HG02852 (cell line): Measurements from ENCODE around the gene DNTT.

ENCODE experiments used
- ATAC-seq: cut with Tn5 transposase; IDR thresholded peaks from one replicate; pipeline ENCODE4 v1.9.1; 2021; ENCODE audit warnings: mild to moderate bottlenecking, moderate library complexity; ENCODE audit not compliant: unreplicated experiment

Gene DNTT

DNA sequence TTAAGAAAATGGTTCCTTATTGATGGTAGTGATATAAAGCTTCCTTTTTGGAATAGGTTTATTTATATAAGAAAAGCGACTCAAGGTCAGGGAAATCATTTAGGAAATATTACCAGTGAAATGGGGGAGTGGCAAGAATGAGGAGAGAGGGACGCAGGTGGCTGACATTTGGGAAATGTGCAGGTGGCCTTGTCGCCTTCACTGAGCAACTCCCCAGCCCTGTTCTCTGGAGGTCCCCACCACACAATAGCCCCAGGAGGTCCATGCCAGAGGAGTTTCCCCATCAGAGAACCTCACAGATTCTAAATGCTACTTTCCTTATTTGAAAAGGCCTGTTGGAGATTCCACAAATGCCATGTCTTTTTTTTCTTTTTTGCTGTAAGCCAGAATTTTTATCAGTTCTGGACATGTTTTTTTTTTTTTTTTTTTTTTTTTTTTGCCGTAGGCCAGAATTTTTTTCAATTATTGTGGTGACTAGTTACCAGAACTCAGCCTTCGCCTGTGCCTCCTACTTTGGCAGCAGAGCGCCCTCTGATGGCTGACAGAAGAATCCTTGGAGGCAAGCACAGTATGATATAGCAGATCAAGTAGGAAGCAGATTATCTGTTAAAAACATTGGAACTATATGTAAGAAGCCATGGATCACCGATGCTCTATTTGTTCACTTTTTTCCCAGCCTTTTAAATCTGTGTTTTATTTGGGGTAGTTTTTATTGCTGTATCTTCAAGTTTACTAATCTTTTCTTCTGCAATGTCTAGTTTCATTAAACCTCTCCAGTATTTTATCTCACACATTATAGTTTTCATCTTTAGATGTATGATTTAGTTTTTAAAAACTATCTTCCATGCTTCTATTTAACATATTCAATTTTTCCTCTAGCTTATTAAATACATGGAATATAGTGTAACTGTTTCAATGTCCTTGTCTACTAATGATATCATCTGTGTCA is 36.0 kb downstream of the DNTT start:
- peak; percentile 62 for ATAC-seq

DNA sequence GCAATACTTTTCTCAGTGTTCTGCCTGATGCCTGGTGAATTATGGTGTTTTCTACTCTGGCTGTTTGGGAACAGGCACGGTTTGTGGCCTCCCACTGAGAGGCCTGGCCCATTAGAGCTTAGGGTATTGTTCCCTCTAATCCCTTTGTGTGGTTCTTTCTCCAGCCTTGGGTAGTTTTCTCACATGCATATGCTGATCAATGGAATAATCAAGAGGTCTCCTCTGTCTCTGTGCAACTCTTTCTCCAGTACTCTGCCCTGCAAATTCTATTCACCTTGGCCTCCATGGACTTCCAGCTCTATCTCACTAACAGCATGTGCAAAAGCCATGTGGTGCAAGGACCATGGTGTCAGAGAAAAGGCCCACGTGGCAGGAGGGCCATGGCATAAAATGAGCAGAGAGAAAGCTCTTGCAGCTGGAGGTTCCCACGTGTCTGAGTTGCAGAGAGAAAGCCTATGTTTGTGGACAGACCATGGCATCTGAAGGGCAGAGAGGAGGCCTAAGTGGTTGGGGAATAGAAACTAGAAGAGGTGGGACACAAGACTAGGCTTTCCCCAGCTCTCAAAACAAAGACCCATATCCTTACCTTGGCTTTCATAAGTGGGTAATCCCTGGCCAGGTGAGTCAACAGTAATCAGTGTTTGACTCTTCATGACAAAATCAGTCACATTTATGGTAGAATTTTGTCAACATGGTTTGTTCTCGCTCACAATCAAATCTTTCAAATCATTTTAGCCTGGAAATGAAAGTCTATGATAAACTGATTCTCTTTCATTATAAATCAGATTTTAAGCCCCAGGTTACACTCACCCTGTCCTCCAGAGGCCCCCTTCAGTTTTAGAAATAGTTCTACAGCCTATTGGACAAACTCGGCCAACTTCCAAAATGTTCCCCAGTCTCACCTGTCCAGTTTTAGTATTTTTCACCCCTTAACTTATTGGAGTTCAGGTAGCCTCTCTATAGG is 37.3 kb downstream of the DNTT start:
- ATAC-seq, result peak; percentile 47

DNA sequence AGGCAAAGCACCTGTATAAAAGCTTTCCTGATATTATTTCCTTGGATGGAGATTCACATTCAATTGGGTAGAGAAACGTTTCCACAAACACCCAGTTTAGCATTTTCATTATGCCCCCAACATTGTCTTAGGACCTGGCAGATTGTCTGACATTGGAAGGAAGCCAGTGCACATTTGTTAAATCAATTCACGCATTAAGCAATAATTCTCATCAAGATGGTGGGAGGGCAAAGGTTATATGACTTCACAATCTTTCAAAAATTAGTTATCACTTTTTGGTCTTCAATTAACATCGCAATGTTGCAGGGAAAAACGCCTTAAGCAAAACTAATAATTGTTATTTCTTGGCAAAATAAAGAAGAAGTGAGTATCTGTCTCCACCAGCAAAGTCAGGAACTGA is 38.2 kb downstream of the DNTT start:
- ATAC-seq, result no peak

DNA sequence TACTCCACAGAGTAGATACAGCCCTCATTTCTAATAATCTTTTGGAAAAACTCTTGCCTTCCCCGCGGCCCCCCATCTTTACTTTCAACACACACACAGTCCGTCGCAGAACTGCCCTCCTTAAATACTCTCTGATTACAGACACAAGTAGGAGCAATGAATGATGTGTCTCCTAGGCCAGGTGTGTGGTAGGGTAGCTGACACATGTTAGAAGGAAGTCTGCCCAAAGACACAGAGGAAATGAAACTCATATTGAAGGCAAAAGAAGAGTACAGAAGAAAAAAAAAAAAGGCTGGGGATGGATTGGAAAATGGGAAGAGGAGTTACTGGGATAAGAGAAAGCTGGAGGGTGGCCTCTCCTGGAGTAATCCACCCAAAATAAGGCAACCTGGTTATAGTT is 39.9 kb downstream of the DNTT start:
- no peak for ATAC-seq

DNA sequence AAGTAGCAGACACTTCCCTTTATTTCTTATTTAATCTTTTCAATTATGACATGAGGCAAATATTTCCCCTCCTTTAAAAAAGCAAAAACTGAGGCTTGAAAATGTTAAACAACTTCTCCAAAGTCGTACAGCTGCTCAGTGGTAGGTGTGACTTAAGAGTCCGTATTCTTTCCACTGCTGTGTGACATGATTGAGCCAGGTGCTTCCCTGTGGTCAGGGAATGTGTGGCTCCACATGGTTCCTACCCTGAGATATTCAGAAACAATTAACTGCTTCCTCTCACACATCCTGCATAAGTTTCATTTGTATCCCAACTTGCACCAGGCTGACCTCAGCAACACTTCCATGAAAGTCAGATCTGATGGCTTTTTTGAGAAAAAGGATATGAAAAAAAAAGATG is 41.0 kb downstream of the DNTT start:
- no peak for ATAC-seq

DNA sequence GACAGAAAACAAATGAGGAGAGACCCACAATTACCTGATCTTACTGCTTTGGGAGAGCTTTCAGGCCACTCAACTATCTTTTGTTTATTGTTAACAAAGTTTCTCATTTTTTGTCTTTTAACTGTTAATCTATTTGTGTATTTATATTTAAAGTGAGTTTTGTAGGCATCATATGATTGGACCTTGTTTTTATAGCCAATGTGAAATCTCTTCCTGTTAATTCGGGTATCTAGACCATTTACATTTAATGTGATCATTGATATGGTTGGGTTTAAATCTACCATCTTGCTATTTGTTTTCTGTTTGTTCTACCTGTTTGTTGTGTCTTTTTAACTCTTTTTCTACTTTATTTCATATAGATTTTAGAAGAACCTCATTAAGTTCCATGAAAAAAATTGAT is 42.1 kb downstream of the DNTT start:
- ATAC-seq, result no peak

DNA sequence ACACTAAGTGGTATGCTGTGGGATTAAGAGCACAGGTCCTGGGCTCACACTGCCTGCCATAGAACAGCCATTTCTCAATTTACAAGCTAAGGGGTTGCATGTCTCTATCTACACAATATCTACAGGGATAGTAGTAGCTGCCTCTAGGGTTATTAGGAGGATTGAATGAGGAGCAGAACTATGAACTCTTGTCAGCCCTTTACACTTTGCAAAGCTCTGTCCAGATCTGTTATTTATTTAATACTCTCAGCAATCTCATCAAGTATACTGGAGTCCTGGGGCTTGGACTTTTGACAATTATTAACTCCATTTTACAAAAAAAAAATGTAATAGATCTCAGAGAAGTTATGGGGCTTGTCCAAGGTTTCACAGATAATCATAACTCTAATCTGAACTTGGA is 47.8 kb downstream of the DNTT start:
- ATAC-seq, result no peak

DNA sequence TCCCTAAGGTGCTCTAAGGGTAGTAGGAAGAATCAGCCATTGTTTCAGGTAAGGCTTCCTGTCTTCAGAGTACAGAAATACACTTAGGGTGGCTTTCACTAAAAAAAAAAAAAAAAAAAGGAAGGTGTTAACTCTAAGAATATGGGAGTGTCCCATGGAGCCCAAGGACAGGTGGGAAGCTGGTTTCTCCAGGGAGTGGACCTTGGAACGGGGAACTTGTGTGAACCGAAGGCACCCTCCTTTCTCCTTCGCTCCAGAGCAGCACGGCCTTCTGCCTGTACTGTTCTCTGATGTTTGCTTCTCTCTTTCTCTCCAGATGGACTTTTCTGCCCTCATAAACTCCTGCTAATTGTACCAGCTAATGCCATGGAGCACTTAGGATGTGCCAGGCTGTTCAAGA is 48.3 kb downstream of the DNTT start:
- ATAC-seq, result no peak

DNA sequence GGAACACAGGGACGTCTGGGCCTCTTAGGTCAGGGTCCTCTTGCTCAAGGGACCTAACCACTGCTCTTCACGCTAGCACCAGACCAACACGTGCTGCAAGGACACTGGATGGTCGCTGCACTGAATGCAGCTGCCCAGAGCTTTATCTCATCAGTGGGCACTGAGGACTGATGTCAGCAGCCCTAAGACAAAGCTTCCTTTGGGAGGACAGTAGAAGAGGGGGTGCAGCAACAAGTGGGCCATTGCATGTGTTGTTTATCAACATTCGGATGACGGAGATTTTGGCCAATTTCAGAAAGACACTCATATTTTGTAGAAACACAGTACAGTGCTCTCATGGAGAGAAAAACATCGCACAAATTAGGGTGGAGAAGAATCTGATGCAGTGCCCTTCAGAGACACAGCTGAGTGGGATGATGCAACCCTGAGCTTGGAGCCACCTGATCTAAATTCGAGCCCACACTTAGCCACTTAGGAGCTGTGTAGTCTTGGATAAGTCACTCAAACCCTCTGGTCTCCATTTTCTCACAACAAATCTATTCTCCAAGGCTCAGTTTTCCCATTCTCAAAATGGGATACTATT is 52.9 kb downstream of the DNTT start:
- no peak for ATAC-seq

DNA sequence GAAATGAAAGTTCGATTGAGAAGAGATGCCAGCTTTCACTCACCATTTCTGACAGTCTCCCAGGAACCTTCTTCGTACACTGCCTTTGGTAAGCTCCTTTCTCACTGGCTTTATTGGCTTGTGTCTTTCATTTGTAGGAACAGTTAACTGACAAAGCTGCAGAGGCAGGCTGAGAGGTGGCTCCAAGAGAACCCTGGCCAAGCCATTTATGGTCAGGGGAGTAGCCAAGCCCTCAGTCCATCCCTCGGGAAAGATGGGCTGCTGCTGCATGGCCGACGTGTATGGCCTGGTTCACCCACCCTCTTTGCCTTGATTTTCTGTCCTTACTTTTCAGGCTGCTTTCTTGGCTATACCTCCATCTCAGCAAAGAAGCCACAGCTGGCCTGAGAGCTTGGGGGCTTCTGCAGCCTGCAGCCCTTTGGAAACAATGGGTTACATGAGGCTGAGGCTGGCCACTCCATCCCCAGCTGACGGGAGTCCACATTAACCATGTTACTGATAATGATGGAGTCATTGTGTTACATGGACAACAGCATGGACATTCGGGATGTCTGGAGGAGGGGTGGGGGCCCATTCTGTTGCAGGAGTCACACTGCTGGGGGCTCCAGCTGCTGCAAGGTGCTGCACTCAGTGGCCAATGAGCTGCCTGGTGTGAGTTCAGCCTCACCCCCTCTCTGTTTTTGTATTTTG is 54.8 kb downstream of the DNTT start, which contains the start of gene OPALIN:
TSS of gene OPALIN (minus strand) at position 152 of the 690 bp plus-strand sequence. CDS start at position 46, 106 bp downstream.
- ATAC-seq, result no peak

DNA sequence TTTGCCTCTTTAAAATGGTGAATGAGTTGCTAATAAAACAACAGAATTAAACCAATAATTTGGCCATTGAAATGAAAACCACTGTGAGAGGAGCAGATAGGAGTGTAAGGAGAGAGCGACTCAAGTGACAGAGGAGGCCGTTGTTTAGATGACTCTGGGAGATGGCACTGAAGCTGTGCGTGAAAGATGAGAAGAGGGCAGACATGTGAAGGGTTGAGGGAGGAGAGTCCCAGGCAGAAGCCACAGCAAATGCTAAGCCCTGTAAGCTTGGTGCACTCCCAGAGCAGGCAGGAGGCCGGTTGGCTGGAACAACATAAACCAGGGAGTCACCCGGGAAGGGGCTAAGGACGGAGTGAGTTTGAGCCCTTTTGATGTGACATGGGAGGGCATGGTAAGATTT is 55.4 kb downstream of the DNTT start:
- ATAC-seq, result no peak

DNA sequence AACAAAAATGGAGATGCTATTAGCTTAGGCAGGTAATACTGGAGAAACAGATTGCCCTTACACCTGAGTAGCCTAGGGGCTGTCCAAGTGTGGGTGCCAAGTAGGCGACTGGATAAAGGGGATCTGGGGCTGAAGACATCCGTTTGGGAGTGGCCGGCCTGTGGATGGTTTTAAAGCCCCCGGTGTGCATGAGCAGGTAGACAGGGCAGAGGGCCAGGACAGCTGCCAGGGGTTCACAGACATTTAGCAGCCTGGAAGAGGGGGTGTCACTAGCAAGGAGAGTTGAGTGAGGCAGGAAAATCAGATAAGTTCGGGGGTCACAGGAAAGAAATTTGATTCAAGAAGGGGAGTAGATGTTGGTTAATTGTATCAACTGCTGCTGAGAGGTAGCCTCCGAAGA is 56.1 kb downstream of the DNTT start:
- no peak for ATAC-seq

DNA sequence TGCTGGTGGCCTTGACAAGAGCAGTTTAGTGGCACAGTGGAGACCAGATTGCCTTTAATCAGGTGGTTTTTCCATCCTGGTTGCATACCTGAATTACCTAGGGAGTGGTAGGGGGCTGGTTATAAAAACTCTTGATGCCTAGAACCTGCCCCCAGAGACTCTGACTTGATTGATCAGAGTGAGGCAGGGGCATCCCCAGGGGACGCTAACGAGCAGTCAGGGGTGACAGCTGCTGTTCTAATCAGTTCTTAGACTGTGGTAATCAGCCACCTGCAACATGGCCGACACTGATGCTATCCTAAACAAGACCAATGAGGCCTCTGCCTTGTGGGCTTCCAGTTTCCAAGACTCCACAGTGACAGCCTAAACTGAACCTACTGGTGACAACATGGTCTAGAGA is 56.5 kb downstream of the DNTT start:
- ATAC-seq, result no peak

DNA sequence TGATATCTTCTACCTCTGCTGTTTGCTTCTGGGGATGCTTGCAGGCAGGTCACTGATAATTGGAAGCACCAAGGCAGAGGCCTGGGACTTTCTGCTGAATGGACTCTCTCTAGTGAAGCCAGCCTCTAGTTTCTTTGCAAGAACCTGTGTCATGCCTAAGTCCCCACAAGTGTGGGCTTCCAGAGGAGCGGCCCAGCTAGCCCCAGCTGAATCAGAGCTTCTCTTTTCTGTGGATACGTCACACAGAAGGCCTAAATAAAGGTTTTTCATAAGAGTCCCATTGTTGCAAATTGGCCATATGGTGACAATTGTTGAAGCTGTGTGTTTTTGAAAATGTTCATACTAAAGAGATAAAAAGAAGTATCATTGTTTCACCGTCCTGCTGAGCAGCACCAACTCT is 61.3 kb downstream of the DNTT start:
- no peak for ATAC-seq

DNA sequence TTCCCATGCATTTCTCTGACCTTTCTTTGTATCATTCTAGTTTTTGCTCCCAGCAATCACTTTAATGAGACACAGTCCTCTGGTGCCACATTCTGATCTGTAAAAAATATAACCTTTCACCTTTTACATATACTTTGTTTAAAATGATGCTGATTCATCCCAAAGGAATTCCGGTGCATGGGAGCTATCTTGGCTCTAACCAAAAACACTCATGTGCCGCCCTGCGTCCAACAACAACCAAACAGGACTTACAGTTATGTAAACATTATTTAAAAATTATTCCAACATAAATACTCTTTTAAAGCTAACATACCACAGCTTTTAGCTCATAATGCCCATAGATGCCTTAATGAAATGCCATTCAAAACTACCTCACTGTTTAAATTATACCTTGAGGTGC is 62.3 kb downstream of the DNTT start:
- no peak for ATAC-seq

DNA sequence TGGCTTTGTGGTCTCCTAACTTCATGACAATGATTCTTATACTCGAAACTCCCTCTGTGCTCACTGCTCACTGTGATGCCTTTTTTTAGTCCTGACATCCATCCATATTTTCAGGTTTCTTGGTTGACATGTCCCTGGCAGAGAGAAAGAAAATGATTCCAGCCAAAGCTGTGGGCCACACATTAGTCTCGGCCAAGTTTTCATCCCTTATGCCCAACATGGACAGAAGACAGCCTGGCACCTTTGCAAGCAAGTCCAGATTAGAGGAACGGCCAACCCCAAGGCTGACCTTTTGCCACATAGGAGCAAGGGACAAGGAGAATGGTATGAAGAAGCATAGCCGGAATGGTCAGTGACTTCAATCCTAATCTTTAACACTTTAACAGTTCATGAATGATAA is 63.2 kb downstream of the DNTT start:
- no peak for ATAC-seq

DNA sequence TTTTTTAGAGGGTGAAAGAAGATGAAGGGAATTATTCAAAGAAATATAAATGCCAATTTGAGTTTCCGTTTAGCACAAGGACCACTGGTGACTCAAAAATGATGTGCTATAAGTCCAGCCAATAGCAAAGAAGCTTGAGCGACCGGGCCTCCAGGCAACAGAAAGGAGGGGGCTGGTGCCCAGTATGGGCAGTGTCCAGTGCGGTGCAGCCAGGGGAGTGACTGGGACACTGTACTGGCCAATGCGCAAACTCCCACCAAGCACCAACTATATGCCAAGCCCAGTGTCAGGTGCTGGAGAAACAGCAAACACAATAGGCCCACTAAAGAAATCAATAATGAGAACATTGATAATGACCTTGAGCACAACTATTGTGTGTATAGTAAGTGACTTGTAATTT is 64.7 kb downstream of the DNTT start:
- no peak for ATAC-seq

DNA sequence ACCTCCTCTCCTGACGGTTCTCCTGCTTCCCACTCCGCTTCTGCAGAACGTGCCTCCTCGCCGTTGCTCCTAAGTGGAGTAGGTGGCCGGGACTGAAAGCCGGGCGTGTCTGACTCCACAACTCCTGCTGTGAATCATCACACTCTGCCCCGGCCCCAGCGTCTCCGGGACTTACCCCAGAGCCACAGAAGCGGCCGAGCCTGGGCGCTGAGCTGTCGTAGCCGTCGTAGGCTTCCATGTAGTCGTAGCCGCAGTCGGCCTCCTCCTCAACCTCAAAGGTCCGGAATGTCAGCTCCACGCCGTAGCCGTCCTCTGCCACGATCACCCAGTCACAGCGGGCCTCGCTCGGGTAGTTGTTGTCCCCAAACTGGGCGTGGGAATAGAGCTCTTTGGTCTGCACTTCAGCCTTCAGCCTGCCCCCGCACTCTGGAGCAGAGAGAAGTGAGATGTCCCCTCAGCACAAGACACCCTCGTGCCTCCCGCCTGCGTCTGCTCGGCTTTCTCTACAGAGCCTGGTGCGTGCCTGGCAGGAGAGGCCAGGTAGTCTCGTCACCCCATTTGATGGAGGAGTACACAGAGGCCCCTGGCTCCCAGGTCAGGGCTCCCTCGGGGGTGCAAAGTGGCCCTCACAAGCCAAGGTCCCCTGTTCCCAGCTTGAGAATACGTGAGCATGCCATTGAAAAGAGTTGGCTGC is 65.8 kb downstream of the DNTT start:
- no peak for ATAC-seq

DNA sequence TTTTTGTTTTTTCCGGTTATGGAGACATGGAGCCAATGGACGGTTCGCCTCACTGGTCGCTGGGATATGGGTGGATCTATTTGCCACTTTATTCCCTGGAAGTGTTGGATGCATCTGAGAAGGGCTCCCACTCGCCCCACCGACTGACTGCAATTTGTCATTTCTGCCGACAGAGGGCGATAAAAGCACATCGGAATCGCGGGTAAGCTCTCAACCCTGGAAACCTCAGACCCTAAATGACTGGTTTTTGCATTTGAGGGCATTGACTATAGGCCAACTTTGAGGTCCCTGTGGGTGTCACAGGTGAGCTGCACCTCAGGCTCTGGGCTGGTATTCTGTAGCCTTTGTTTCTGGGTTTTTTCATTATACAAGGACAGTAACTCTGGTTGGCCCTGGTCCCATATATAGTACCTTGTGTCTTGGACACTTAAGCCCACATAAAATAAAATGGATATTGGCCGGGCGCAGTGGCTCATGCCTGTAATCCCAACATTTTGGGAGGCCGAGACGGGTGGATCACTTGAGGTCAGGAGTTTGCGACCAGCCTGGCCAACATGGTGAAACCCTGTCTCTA is 66.4 kb downstream of the DNTT start:
- ATAC-seq, result peak; percentile 48

DNA sequence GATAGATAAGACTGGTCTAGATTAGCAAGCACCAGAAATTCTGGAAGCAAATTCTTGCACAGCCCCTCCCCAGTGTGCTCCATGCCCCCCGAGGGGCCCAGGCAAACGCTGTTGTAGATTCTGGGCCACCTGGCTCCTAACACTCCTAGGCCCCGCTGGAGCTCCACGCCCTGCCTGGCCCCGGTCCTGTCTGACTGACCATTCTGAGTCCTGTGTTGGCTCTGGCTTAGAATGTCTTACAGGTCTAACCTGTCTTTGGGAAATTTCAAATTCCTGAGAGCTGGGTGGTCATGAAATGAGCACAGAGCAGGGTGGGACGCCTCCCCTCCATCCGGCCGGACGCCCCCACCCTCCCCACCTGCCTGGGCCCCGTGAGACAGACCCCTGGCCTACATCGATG is 67.1 kb downstream of the DNTT start:
- ATAC-seq, result no peak
